K562 (cell line): Measurements from ENCODE around the gene SPATA25. TPM values are rescaled to one million over a fixed set of nuclear protein-coding genes. Genes with fewer than 3 reads are reported as not detected.

Source experiments
- ARID4B ChIP-seq: sonication (generic); formaldehyde crosslinking; IDR thresholded peaks from 2 replicates; pipeline ENCODE4 v1.8.0; 2022; ENCODE audit warnings: mild to moderate bottlenecking, missing genetic modification reagents
- BRD4 ChIP-seq: fragments of 200-600 bp; sonication (generic); IDR thresholded peaks from 2 replicates; pipeline ENCODE4 v1.6.1; 2017; ENCODE audit warnings: inconsistent platforms
- FOS ChIP-seq: IDR thresholded peaks from 3 replicates; pipeline ENCODE4 v1.6.1; 2011; ENCODE audit not compliant: insufficient read length; ENCODE audit errors: extremely low read depth
- FUS ChIP-seq: fragments of 200-400 bp; formaldehyde crosslinking; optimal IDR thresholded peaks from 2 replicates; pipeline ENCODE3; 2017; ENCODE audit warnings: low read depth, low read length
- HMGN3 ChIP-seq: IDR thresholded peaks from 2 replicates; pipeline ENCODE4 v1.6.1; 2011; ENCODE audit warnings: borderline replicate concordance, low read depth, mild to moderate bottlenecking, mixed read lengths, low read length; ENCODE audit not compliant: insufficient read length; ENCODE audit errors: extremely low read depth
- JUND ChIP-seq, 2 experiments: IDR thresholded peaks; 2 replicates in 1 of 2; 3 replicates in 1 of 2; pipeline ENCODE4 v1.6.1; 2011; ENCODE audit warnings: borderline replicate concordance in 2 of 2, low read depth in 2 of 2, low read length in 2 of 2, improper control_type of control experiment in 1 of 2, missing biosample characterization in 1 of 2, missing genetic modification characterization in 1 of 2, missing genetic modification reagents in 1 of 2
- MYC ChIP-seq, 2 experiments: fragments of 250-450 bp in 1 of 2; sonication (Bioruptor Pico) in 1 of 2; IDR thresholded peaks; 2 replicates each; pipeline versions ENCODE4 v1.5.1 to v1.6.1; 2012 to 2021; ENCODE audit warnings: low read depth in 2 of 2, borderline replicate concordance in 1 of 2, improper control_type of control experiment in 1 of 2, low read length in 1 of 2, mild to moderate bottlenecking in 1 of 2, moderate library complexity in 1 of 2
- NR2C2 ChIP-seq, 2 experiments: fragments of 200-800 bp in 1 of 2; sonication (Bioruptor generic) in 1 of 2; sonication (generic) in 1 of 2; formaldehyde crosslinking in 1 of 2; IDR thresholded peaks; 2 replicates each; pipeline versions ENCODE4 v1.6.1 to v1.8.0; 2016 to 2022; ENCODE audit warnings: mild to moderate bottlenecking in 1 of 2, missing compliant biosample characterization in 1 of 2, missing genetic modification characterization in 1 of 2, missing genetic modification reagents in 1 of 2
- RBM14 ChIP-seq: fragments of 200-400 bp; formaldehyde crosslinking; IDR thresholded peaks from 2 replicates; pipeline ENCODE4 v1.6.1; 2018; ENCODE audit warnings: low read depth, mild to moderate bottlenecking, low read length, moderate library complexity, borderline replicate concordance; ENCODE audit not compliant: insufficient read depth
- USF1 ChIP-seq: sonication (generic); formaldehyde crosslinking; IDR thresholded peaks from 2 replicates; pipeline ENCODE4 v1.9.0; 2022; ENCODE audit warnings: mild to moderate bottlenecking, missing genetic modification reagents
- ZBTB9 ChIP-seq: fragments of 450-650 bp; formaldehyde crosslinking; IDR thresholded peaks from 2 replicates; pipeline ENCODE4 v1.4.0; 2020; ENCODE audit warnings: mild to moderate bottlenecking, moderate library complexity
- ZFP36 ChIP-seq: fragments of 150-350 bp; IDR thresholded peaks from 2 replicates; pipeline ENCODE4 v1.6.1; 2018; ENCODE audit warnings: low read length, low read depth; ENCODE audit not compliant: partially characterized antibody
- ZNF184 ChIP-seq: sonication (generic); formaldehyde crosslinking; IDR thresholded peaks from 2 replicates; pipeline ENCODE4 v1.5.0; 2020; ENCODE audit warnings: missing genetic modification reagents
- ZNF23 ChIP-seq: fragments of 250-450 bp; sonication (Bioruptor Pico); IDR thresholded peaks from 2 replicates; pipeline ENCODE4 v1.4.0; 2020; ENCODE audit warnings: mild to moderate bottlenecking
- ZNF239 ChIP-seq: fragments of 250-450 bp; sonication (Bioruptor Pico); IDR thresholded peaks from 2 replicates; pipeline ENCODE4 v1.4.0; 2020; ENCODE audit warnings: mild to moderate bottlenecking
- ZNF740 ChIP-seq, 3 experiments: fragments of 200-800 bp in 1 of 3; sonication (Bioruptor generic) in 1 of 3; sonication (generic) in 1 of 3; formaldehyde crosslinking in 1 of 3; IDR thresholded peaks; 2 replicates each; pipeline versions ENCODE4 v1.6.1 to v1.8.0; 2016 to 2022; ENCODE audit warnings: mild to moderate bottlenecking in 2 of 3, missing compliant biosample characterization in 2 of 3, missing genetic modification characterization in 2 of 3, missing genetic modification reagents in 1 of 3
- polyA plus RNA-seq, 8 experiments: library from polyadenylated mRNA; depleted of rRNA in 4 of 8; stranded (reverse) in 5 of 8; unstranded in 3 of 8; fragments of >200 nt; fragmentation: Nextera tagmentation in 2 of 8; fragmentation: Illumina TruSeq in 1 of 8; extraction: Ambion mirVana in 2 of 8; extraction: Trizol in 1 of 8; gene quantifications; 2 replicates each; pipeline versions ENCODE4 v1.2.1 to v1.2.3, GENCODE V29; 2011 to 2014; ENCODE audit warnings: inconsistent platforms in 1 of 8, missing spikeins in 1 of 8
- total RNA-seq, 7 experiments: library from RNA; depleted of rRNA in 6 of 7; stranded (reverse); fragments of >200 nt in 6 of 7; fragmentation: Illumina TruSeq in 2 of 7; extraction: Trizol in 2 of 7; gene quantifications; 2 replicates each; pipeline versions ENCODE4 v1.2.1 to v1.2.3, GENCODE V29; 2011 to 2021; ENCODE audit warnings: low replicate concordance in 1 of 7

SPATA25 gene
- total and polyA plus RNA-seq, 9 of the 15 experiments (the other 6 are each of a cell fraction or from before 2014, with no cell fraction given), result 0.21 to 0.95 (median 0.53) TPM; not detected in 3

GRCh38 chr20:45934586-45935415, 47.4 kb upstream of the SPATA25 start, which contains the start of gene PCIF1 (continued):
- TF ChIP-seq RBM14 (no peak), FUS (no peak), ZBTB9 (CRISPR knock-in tag) (peak; percentile 73; the same call in 1 of the 2 replicates), FOS (peak; percentile 62), ZNF239 (CRISPR knock-in tag) (no peak; the same call in 1 of the 2 replicates), NR2C2 (CRISPR knock-in tag; IDR thresholded peaks at IDR 0.05) (peak; percentile 84), NR2C2 (tag; IDR thresholded peaks at IDR 0.05) (peak; percentile 84; the same call in 1 of the 2 replicates), ZFP36 (no peak), ZNF740 (CRISPR knock-in tag; IDR thresholded peaks at IDR 0.05) (no peak), ZNF740 (tag; IDR thresholded peaks at IDR 0.05) (no peak), ARID4B (0 out of 2 replicates have a peak, but pooled peaks have one; percentile 55), HMGN3 (peak; percentile 91), ZNF184 (CRISPR knock-in tag) (no peak), ZNF23 (CRISPR knock-in tag) (no peak), USF1 (CRISPR knock-in tag) (peak; percentile 94), JUND (IDR thresholded peaks at IDR 0.05; ENCODE audit: borderline replicate concordance, low read depth, low read length) (no peak; the same call in 1 of the 2 replicates), JUND (tag; IDR thresholded peaks at IDR 0.05; ENCODE audit: borderline replicate concordance, low read depth, low read length) (no peak), MYC (IDR thresholded peaks at IDR 0.05; ENCODE audit: low read depth, low read length) (peak; percentile 64; the same call in 1 of the 2 replicates), MYC (CRISPR knock-in tag; IDR thresholded peaks at IDR 0.05; ENCODE audit: borderline replicate concordance, low read depth) (peak; percentile 57; the same call in 1 of the 2 replicates), BRD4 (peak; percentile 93; the same call in 1 of the 2 replicates)
